ENCODE results near the gene UQCR11. TPM values are rescaled to one million over a fixed set of nuclear protein-coding genes. Genes with fewer than 3 reads are reported as not detected.

UQCR11 gene
- total RNA-seq, 4 donors from 2014 or later = 111 to 152 (median 132) TPM

- WGBS = 84% methylated on average over 16 of the region's 20 CpGs
- no peaks in the 10 kb centered on the region for H3K27me3 ChIP-seq
- H3K4me3 ChIP-seq = no peak overlapping the region
- DNase-seq (ENCODE audit: extremely low spot score) = no peak
- H3K27ac ChIP-seq (replicated peaks in 1 of 4) = no peak overlapping the region
- intact Hi-C loops (cut with DNase I) = no loop called here
- TF ChIP-seq, protein P1, sequence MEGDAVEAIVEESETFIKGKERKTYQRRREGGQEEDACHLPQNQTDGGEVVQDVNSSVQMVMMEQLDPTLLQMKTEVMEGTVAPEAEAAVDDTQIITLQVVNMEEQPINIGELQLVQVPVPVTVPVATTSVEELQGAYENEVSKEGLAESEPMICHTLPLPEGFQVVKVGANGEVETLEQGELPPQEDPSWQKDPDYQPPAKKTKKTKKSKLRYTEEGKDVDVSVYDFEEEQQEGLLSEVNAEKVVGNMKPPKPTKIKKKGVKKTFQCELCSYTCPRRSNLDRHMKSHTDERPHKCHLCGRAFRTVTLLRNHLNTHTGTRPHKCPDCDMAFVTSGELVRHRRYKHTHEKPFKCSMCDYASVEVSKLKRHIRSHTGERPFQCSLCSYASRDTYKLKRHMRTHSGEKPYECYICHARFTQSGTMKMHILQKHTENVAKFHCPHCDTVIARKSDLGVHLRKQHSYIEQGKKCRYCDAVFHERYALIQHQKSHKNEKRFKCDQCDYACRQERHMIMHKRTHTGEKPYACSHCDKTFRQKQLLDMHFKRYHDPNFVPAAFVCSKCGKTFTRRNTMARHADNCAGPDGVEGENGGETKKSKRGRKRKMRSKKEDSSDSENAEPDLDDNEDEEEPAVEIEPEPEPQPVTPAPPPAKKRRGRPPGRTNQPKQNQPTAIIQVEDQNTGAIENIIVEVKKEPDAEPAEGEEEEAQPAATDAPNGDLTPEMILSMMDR (IDR thresholded peaks at IDR 0.05) = no peak
- TF ChIP-seq EP300 (IDR thresholded peaks at IDR 0.05) (no peak), POLR2AphosphoS5 (IDR thresholded peaks at IDR 0.05) (no peak), POLR2A (IDR thresholded peaks at IDR 0.05; ENCODE audit: low read depth) (no peak)
- H3K4me1 ChIP-seq = peaks cover 0 to 19% (median 3%) of the 10 kb centered on the region in 4 donors
- H3K36me3 ChIP-seq = peaks cover 55 to 89% (median 87%) of the 10 kb centered on the region in 4 donors
- no peaks in the 10 kb centered on the region for H3K9me3 ChIP-seq
These were observed 24.9 kb downstream of the UQCR11 start for GRCh38 chr19:1580382-1580781.

- Histone ChIP-seq H3K27me3 (no peaks in the 10 kb centered on the region), H3K9me3 (no peaks in the 10 kb centered on the region), H3K27ac (replicated peaks in 1 of 4) (no peak overlapping the region), H3K4me3 (no peak overlapping the region), H3K4me1 (peaks cover 0 to 10% (median 0%) of the 10 kb centered on the region in 4 donors), H3K36me3 (peaks cover 48 to 81% (median 79%) of the 10 kb centered on the region in 4 donors)
- DNase-seq (ENCODE audit: extremely low spot score) = no peak
- WGBS = 86% methylated on average over 14 of the region's 20 CpGs
- intact Hi-C loops (cut with DNase I) = no loop called here
- TF ChIP-seq, protein P1 (IDR thresholded peaks at IDR 0.05) = no peak
- TF ChIP-seq POLR2A (IDR thresholded peaks at IDR 0.05; ENCODE audit: low read depth) = no peak
- no peak for TF ChIP-seq POLR2AphosphoS5 (IDR thresholded peaks at IDR 0.05)
- TF ChIP-seq EP300 (IDR thresholded peaks at IDR 0.05) = no peak
These were observed 26.0 kb downstream of the UQCR11 start for GRCh38 chr19:1579222-1579621.

- DNase-seq (ENCODE audit: extremely low spot score) = no peak
- Histone ChIP-seq H3K4me1 (peaks cover 0 to 10% (median 0%) of the 10 kb centered on the region in 4 donors), H3K27me3 (no peaks in the 10 kb centered on the region), H3K9me3 (no peaks in the 10 kb centered on the region), H3K27ac (replicated peaks in 1 of 4) (peak overlapping the region in 2 of 4 donors; percentile 4 to 13), H3K36me3 (peaks cover 41 to 70% (median 68%) of the 10 kb centered on the region in 4 donors), H3K4me3 (no peak overlapping the region)
- TF ChIP-seq, protein P1 (IDR thresholded peaks at IDR 0.05) = no peak
- TF ChIP-seq POLR2A (IDR thresholded peaks at IDR 0.05; ENCODE audit: low read depth) (no peak), POLR2AphosphoS5 (IDR thresholded peaks at IDR 0.05) (no peak), EP300 (IDR thresholded peaks at IDR 0.05) (no peak)
- 86% methylated on average over 36 of the region's 49 CpGs for WGBS
- intact Hi-C loops (cut with DNase I) = no loop called here
These were observed 27.2 kb downstream of the UQCR11 start for GRCh38 chr19:1577929-1578618.

- intact Hi-C loops (cut with DNase I) = no loop called here
- no peaks in the 10 kb centered on the region for H3K9me3 ChIP-seq
- H3K4me3 ChIP-seq = no peak overlapping the region
- H3K4me1 ChIP-seq = peaks cover 0 to 10% (median 0%) of the 10 kb centered on the region in 4 donors
- peaks cover 34 to 62% (median 61%) of the 10 kb centered on the region in 4 donors for H3K36me3 ChIP-seq
- peak overlapping the region in 2 of 4 donors; percentile 13 to 18 for H3K27ac ChIP-seq (replicated peaks in 1 of 4)
- TF ChIP-seq POLR2AphosphoS5 (IDR thresholded peaks at IDR 0.05) (no peak), POLR2A (IDR thresholded peaks at IDR 0.05; ENCODE audit: low read depth) (no peak), EP300 (IDR thresholded peaks at IDR 0.05) (no peak)
- TF ChIP-seq, protein P1 (IDR thresholded peaks at IDR 0.05) = no peak
- WGBS = 79% methylated on average over 14 of the region's 41 CpGs
- DNase-seq (ENCODE audit: extremely low spot score) = no peak
- no peaks in the 10 kb centered on the region for H3K27me3 ChIP-seq
These were observed 28.0 kb downstream of the UQCR11 start for GRCh38 chr19:1577090-1577928.

Data from esophagus muscularis mucosa (tissue), 4 donors.